Activated CD8-positive, alpha-beta memory T cell treated with anti-CD3 and anti-CD28 coated beads, Interleukin-2, amount 50 U/mL, for 4 hours (primary cell): Measurements from ENCODE around the gene CFAP20.
"Not testable (repeated sequence)": the region's sequence is repeated elsewhere in the genome, so short reads cannot be mapped to it uniquely, and the experiment has no call there.

ENCODE experiments used
- DNase-seq: peaks from one replicate; pipeline ENCODE4 v3.0.0-alpha.2; 2020

The CFAP20 gene

GRCh38 chr16:58095575-58095960 lies 33.6 kb downstream of the CFAP20 start:
- DNase-seq: not testable (repeated sequence)

GRCh38 chr16:58094791-58095574 lies 34.2 kb downstream of the CFAP20 start:
- no peak for DNase-seq

- DNase-seq: no peak
These were observed 35.2 kb downstream of the CFAP20 start for GRCh38 chr16:58094026-58094425.

GRCh38 chr16:58090396-58090795 lies 38.8 kb downstream of the CFAP20 start:
- DNase-seq: not testable (repeated sequence)

GRCh38 chr16:58088091-58088490 lies 41.1 kb downstream of the CFAP20 start:
- DNase-seq: no peak

- no peak for DNase-seq
These were observed 41.8 kb downstream of the CFAP20 start for GRCh38 chr16:58087209-58087913.

GRCh38 chr16:58086381-58087208 lies 42.6 kb downstream of the CFAP20 start:
- DNase-seq: no peak

GRCh38 chr16:58085584-58086251 lies 43.5 kb downstream of the CFAP20 start:
- no peak for DNase-seq

- DNase-seq: no peak
These were observed 44.0 kb downstream of the CFAP20 start for GRCh38 chr16:58085171-58085570.

- DNase-seq: no peak
These were observed 44.5 kb downstream of the CFAP20 start for GRCh38 chr16:58084635-58085034.

- DNase-seq: no peak
These were observed 46.8 kb downstream of the CFAP20 start for GRCh38 chr16:58082381-58082780.

GRCh38 chr16:58080657-58081056 lies 48.5 kb downstream of the CFAP20 start:
- DNase-seq: not testable (repeated sequence)

- DNase-seq: no peak
These were observed 51.4 kb downstream of the CFAP20 start for GRCh38 chr16:58077796-58078195.

- no peak for DNase-seq
These were observed 52.7 kb downstream of the CFAP20 start for GRCh38 chr16:58076514-58076913.

GRCh38 chr16:58074657-58075056 lies 54.5 kb downstream of the CFAP20 start:
- no peak for DNase-seq

GRCh38 chr16:58073086-58073485 lies 56.1 kb downstream of the CFAP20 start:
- DNase-seq: not testable (repeated sequence)

- not testable (repeated sequence) for DNase-seq
These were observed 57.0 kb downstream of the CFAP20 start for GRCh38 chr16:58072134-58072533.

- DNase-seq: no peak
These were observed 58.6 kb downstream of the CFAP20 start for GRCh38 chr16:58070585-58070984.
